Lower leg skin (tissue), 3 donors: Measurements from ENCODE around the gene GTF2F1.

Experiments
- CTCF ChIP-seq, 3 donors: fragments of 450-650 bp; IDR thresholded peaks; one replicate each; pipeline ENCODE4 v1.5.1; 2016; ENCODE audit warnings: antibody characterized with exemption in 3 of 3, mild to moderate bottlenecking in 3 of 3, moderate library complexity in 2 of 3
- POLR2A ChIP-seq, 2 donors: fragments of 450-650 bp; IDR thresholded peaks; one replicate each; pipeline ENCODE4 v1.6.1; 2016 to 2017; ENCODE audit warnings: antibody characterized with exemption in 2 of 2, mild to moderate bottlenecking in 1 of 2, moderate library complexity in 1 of 2

DNA sequence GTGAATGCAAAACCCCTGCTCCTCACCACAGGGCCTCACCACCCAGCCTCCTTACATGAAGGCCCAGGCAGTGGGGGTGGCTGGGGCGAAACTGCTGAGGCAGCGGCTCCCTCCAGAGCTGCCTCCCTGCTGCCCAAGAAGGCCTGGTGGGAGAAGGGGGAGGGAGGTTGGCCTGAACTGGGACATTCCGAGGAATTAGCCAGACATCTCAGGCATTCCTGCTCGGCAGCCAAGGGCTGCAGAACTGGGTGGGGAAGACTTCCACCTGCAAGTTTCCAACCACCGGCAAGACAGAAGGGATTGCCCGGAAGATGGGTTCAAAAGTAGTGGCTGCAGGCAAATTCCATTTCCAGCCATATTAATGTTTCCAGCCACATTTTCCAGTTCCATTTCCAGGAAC, 14.9 kb downstream of the GTF2F1 start:
- TF ChIP-seq CTCF (IDR thresholded peaks at IDR 0.05) = no peak
- no peak for TF ChIP-seq POLR2A (IDR thresholded peaks at IDR 0.05)
